ENCODE data around the gene PRKACG.

PRKACG gene

DNA sequence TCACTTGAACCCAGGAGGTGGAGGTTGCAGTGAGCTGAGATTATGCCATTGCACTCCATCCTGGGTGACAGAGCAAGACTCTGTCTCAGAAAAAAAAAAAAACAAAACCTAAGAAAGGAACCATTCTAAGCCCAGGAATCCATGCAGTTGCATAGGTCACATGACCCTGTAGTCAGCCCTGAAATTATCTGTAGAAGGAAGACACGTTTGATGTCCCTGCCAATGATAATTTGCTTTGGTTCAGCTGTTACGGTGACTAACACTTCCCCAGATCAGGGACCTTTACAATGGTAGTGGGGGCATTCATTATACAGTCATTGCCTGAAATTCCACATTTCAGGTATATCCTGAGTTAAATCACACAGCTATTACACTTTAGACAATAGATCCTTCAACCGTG, 50.5 kb downstream of the PRKACG start:
- Histone ChIP-seq H3K27ac (ENCODE audit: low read depth, low read length) (no peak overlapping the region), H3K27me3 (ENCODE audit: control insufficient read depth in 1 of 2, insufficient read depth in 2 of 2, low read length in 2 of 2) (no peaks in the 10 kb centered on the region), H3K36me3 (ENCODE audit: control insufficient read depth in 1 of 2, insufficient read depth in 2 of 2, low read length in 2 of 2) (no peaks in the 10 kb centered on the region), H3K4me3 (ENCODE audit: low read depth in 1 of 2, low read length in 2 of 2) (no peak overlapping the region), H3K9me3 (ENCODE audit: control insufficient read depth in 1 of 2, low read length in 2 of 2) (no peaks in the 10 kb centered on the region), H3K9ac (ENCODE audit: low read depth in 1 of 2, low read length in 2 of 2) (no peak overlapping the region), H3K4me1 (ENCODE audit: control insufficient read depth in 1 of 2, insufficient read depth in 2 of 2, low read length in 2 of 2) (peaks cover 19 to 46% of the 10 kb centered on the region in 2 donors)
